Stimulated activated CD8-positive, alpha-beta memory T cell treated with anti-CD3 and anti-CD28 coated beads, Interleukin-2, amount 100 ng/mL, for 48 hours (primary cell): Measurements from ENCODE around the gene CCAR1.
A peak's percentile ranks its signal among the peaks of the same experiment; 100 is the strongest.
"Not testable (repeated sequence)": the region's sequence is repeated elsewhere in the genome, so short reads cannot be mapped to it uniquely, and the experiment has no call there.

Experiments
- DNase-seq, 2 donors: peaks; one replicate each; pipeline ENCODE4 v3.0.0-alpha.2; 2020; ENCODE audit warnings: low read depth in 2 of 2

The CCAR1 gene, protein sequence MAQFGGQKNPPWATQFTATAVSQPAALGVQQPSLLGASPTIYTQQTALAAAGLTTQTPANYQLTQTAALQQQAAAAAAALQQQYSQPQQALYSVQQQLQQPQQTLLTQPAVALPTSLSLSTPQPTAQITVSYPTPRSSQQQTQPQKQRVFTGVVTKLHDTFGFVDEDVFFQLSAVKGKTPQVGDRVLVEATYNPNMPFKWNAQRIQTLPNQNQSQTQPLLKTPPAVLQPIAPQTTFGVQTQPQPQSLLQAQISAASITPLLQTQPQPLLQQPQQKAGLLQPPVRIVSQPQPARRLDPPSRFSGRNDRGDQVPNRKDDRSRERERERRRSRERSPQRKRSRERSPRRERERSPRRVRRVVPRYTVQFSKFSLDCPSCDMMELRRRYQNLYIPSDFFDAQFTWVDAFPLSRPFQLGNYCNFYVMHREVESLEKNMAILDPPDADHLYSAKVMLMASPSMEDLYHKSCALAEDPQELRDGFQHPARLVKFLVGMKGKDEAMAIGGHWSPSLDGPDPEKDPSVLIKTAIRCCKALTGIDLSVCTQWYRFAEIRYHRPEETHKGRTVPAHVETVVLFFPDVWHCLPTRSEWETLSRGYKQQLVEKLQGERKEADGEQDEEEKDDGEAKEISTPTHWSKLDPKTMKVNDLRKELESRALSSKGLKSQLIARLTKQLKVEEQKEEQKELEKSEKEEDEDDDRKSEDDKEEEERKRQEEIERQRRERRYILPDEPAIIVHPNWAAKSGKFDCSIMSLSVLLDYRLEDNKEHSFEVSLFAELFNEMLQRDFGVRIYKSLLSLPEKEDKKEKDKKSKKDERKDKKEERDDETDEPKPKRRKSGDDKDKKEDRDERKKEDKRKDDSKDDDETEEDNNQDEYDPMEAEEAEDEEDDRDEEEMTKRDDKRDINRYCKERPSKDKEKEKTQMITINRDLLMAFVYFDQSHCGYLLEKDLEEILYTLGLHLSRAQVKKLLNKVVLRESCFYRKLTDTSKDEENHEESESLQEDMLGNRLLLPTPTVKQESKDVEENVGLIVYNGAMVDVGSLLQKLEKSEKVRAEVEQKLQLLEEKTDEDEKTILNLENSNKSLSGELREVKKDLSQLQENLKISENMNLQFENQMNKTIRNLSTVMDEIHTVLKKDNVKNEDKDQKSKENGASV

GRCh38 chr10:68720793-68721672, at the start of gene CCAR1:
CCAR1 (plus strand) TSS chr10:68721239; CDS start chr10:68722505, 1,266 bp downstream.
- peak; percentile 94 to 95 for DNase-seq

- no peak for DNase-seq
Observed at GRCh38 chr10:68684413-68684812, 36.6 kb upstream of the CCAR1 start.

DNA sequence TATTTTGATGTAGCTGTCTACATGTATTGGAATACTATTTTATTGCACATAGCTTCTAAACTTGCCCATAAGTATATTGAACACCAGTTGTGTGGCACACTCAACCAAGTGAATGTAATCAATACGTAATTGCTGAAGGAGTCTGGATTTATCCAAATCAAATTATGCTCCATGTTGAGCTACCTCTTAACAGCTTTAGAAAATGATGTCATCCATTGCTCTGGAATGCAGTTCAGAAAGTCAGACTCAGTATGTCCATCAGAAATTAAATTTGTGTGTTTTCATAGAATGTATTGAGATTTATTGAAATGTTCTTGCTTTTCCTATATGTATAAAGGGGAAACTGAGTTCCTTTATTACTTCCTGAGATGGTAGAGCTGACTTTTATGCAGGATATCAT, 25.0 kb upstream of the CCAR1 start:
- no peak for DNase-seq

DNA sequence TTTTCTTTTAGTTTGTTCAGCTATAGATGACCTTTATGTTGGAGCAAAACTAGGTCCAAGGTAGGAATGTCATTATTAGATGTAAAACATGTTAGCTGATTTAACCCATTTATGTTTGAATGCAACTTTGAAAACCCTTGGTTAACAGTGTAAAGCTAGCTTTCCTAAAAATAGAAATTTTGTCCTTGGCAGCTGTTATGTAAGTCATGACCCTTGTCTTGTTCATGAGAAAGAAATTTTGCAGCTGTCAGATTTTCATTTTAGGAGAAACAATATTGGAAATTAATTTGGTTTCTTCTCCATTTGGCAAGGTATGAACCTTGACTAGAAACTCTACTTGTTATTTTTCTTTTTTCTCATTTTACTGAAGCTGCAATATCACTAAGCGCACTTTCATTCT, 23.9 kb upstream of the CCAR1 start:
- no peak for DNase-seq

- no peak for DNase-seq
Observed at GRCh38 chr10:68700197-68700596, 20.8 kb upstream of the CCAR1 start.

- no peak for DNase-seq
Observed at GRCh38 chr10:68705548-68705947, 15.5 kb upstream of the CCAR1 start.

GRCh38 chr10:68708987-68709386, 12.1 kb upstream of the CCAR1 start:
- DNase-seq, result not testable (repeated sequence)

DNA sequence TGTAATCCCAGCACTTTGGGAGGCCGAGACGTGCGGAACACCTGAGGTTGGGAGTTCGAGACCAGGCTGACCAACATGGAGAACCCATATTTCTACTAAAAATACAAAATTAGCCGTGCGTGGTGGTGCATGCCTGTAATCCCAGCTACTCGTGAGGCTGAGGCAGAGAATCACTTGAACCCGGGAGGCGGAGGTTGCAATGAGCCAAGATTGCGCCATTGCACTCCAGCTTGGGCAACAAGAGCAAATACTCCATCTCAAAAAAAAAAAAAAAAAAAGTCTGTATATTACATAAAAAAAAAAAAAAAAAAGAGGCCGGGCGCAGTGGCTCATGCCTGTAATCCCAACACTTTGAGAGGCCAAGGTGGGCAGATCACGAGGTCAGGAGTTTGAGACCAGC, 8.0 kb upstream of the CCAR1 start:
- DNase-seq, result not testable (repeated sequence)

DNA sequence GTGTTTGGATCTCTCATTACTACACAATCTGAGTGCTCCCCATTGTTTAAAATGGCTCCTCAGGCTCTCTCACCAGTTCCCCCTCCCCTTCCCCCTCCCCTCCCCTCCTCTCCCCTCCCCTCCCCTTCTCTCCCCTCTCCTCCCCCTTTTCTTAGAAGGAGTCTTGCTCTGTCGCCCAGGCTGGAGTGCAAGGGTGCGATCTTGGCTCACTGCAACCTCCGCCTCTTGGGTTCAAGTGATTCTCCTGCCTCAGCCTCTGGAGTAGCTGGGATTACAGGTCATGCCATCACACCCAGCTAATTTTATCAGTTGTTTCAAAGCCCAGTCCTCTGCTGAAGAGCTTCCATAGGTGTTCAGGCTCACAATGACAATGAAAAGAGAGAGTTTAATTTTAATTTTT, 3.6 kb upstream of the CCAR1 start:
- no peak for DNase-seq

GRCh38 chr10:68721673-68722335, 765 bp downstream of the CCAR1 start:
- no peak for DNase-seq

DNA sequence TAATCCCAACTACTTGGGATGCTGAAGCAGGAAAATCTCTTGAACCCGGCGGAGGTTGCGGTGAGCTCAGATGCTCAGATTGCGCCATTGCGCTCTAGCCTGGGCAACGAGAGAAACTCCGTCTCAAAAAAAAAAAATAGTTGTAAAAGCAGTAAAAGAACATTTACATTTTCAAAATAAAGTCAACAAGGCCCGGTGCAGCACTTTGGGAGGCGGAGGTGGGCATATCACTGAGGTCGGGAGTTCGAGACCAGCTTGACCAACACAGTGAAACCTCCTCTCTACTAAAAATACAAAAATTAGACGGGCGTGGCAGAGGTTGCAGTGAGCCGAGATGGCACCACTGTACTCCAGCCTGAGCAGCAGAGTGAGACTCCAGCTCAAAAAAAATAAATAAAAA, 4.0 kb downstream of the CCAR1 start:
- no peak for DNase-seq

DNA sequence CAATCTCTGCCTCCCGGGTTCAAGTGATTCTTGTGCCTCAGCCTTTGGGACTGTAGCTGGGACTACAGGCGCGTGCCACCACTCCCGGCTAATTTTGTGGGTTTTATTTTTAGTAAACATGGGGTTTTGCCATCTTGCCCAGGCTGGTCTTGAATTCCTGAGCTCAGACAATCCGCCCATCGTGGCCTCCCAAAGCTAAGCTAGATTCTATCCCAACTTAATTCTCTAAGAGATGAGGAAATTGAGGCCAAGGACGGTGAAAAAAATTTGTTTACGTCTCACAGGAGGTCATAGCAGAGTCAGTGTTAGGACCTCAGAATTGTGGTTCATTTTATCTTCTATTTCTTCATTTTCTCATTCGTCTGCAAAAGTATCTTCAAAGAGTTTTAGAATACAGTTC, 6.1 kb downstream of the CCAR1 start:
- DNase-seq, result no peak

- DNase-seq, result no peak
Observed at GRCh38 chr10:68732651-68733050, 11.6 kb downstream of the CCAR1 start.

GRCh38 chr10:68734349-68734748, 13.3 kb downstream of the CCAR1 start:
- DNase-seq, result no peak

- DNase-seq, result no peak
Observed at GRCh38 chr10:68735119-68735518, 14.1 kb downstream of the CCAR1 start.

DNA sequence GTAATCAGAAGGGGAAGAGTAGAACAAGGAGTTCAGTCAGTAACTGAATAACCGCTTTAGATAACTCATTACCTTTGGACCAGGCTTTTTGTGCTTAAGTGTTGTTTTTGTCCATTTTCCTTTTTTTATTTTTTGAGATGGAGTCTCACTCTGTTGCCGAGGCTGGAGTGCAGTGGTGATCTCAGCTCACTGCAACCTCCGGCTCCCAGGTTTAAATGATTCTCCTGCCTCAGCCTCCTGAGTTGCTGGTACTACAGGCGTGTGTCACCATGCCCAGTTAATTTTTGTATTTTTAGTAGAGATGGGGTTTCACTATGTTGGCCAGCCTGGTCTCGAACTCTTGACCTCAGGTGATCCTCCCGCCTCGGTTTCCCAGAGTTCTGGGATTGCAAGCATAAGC, 14.7 kb downstream of the CCAR1 start:
- not testable (repeated sequence) for DNase-seq

GRCh38 chr10:68740676-68741075, 19.6 kb downstream of the CCAR1 start:
- not testable (repeated sequence) for DNase-seq

GRCh38 chr10:68742397-68742796, 21.4 kb downstream of the CCAR1 start:
- no peak for DNase-seq

DNA sequence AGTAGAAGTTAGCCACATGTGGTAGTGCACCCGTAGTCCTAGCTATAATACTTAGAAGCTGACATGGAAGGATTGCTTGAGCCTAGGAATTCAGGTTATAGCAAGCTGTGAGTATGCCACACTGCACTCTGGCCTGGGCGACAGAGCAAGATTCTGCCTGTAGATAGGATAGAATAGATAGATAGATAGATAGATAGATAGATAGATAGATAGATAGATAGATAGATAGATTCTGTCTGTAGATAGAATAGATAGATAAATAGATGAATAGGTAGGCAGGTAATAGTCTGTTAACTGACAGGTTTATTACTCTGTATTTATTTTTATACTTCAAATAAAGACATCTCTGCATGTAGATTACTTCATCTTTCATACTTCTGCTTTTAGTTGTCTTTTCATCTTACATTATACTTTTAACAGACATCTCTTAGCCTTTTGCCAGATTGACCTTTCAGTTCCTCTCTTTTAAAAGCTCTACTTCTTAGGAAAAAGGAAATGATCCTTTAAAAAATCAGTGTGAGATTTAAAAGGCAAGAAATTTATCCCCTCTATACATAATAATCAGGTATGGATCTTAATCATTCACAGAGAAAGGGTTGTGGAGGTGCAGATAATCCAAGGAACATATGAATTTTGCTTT, 31.8 kb downstream of the CCAR1 start:
- DNase-seq, result no peak

DNA sequence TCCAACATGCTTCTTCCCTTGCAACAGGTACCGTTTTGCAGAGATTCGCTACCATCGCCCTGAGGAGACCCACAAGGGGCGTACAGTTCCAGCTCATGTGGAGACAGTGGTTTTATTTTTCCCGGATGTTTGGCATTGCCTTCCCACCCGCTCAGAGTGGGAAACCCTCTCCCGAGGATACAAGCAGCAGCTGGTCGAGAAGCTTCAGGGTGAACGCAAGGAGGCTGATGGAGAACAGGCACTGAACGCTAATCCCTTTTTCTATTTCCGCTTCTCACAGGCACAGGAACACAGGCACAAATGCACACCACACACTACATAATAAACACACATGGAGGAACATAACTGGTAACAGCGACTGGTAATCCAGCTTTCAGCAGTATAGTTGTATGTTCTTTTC, 35.2 kb downstream of the CCAR1 start:
- no peak for DNase-seq
